Caki2 (cell line): ENCODE results near the gene SINHCAF. TPM values are rescaled to one million over a fixed set of nuclear protein-coding genes. Genes with fewer than 3 reads are reported as not detected.
"Not testable (repeated sequence)": the region's sequence is repeated elsewhere in the genome, so short reads cannot be mapped to it uniquely, and the experiment has no call there.

Source experiments
- DNase-seq: peaks from one replicate; pipeline ENCODE4 v3.0.0-alpha.2; 2015; ENCODE audit warnings: low read depth
- in situ Hi-C: cut with HindIII; loops from 2 replicates; pipeline ENCODE4 v1.10.0; 2016; ENCODE audit warnings: low sequenced_read_pairs, low pct_unique_long_range_greater_than_20kb, mixed read lengths
- total RNA-seq: library from RNA; depleted of rRNA; stranded (reverse); fragments of >200 nt; shearing (Covaris generic); gene quantifications from 2 replicates; pipeline ENCODE4 v1.2.3, GENCODE V29; 2014; ENCODE audit warnings: low replicate concordance; rRNA removed

The SINHCAF gene
- 95.2 and 115 TPM in 2 replicates for total RNA-seq

- in situ Hi-C loops: no loop called here
- peak; percentile 100 for DNase-seq
These were observed at the start of gene SINHCAF for GRCh38 chr12:31325877-31326631. SINHCAF (minus strand) TSS chr12:31326150; CDS start chr12:31298204, 27,946 bp downstream.

GRCh38 chr12:31375422-31375821 lies 49.5 kb upstream of the SINHCAF start:
- in situ Hi-C loops: not testable (repeated sequence)

GRCh38 chr12:31371256-31371620 lies 45.3 kb upstream of the SINHCAF start:
- in situ Hi-C loops: no loop called here
- no peak for DNase-seq

More at GRCh38 chr12:31375422-31375821, 49.5 kb upstream of the SINHCAF start:
- DNase-seq: not testable (repeated sequence)

GRCh38 chr12:31370531-31371255 lies 44.7 kb upstream of the SINHCAF start:
- no peak for DNase-seq
- in situ Hi-C loops: no loop called here

GRCh38 chr12:31369712-31370521 lies 44.0 kb upstream of the SINHCAF start:
- in situ Hi-C loops: no loop called here
- DNase-seq: no peak

- no peak for DNase-seq
- in situ Hi-C loops: no loop called here
These were observed 42.9 kb upstream of the SINHCAF start for GRCh38 chr12:31368666-31369361.

GRCh38 chr12:31366104-31366621 lies 40.2 kb upstream of the SINHCAF start:
- no peak for DNase-seq
- in situ Hi-C loops: no loop called here

GRCh38 chr12:31363831-31364230 lies 37.9 kb upstream of the SINHCAF start:
- no peak for DNase-seq
- in situ Hi-C loops: no loop called here

- DNase-seq: no peak
- in situ Hi-C loops: no loop called here
These were observed 37.5 kb upstream of the SINHCAF start for GRCh38 chr12:31363416-31363809.

- in situ Hi-C loops: no loop called here
- DNase-seq: peak; percentile 8
These were observed 36.9 kb upstream of the SINHCAF start for GRCh38 chr12:31362759-31363415.

- in situ Hi-C loops: no loop called here
- DNase-seq: no peak
These were observed 36.3 kb upstream of the SINHCAF start for GRCh38 chr12:31362115-31362758.

- no peak for DNase-seq
- in situ Hi-C loops: no loop called here
These were observed 35.8 kb upstream of the SINHCAF start for GRCh38 chr12:31361730-31362114.

- no peak for DNase-seq
- in situ Hi-C loops: no loop called here
These were observed 29.8 kb upstream of the SINHCAF start for GRCh38 chr12:31355747-31356107.

- no peak for DNase-seq
- in situ Hi-C loops: no loop called here
These were observed 28.1 kb upstream of the SINHCAF start for GRCh38 chr12:31353750-31354708.

GRCh38 chr12:31346267-31346666 lies 20.3 kb upstream of the SINHCAF start:
- in situ Hi-C loops: no loop called here
- no peak for DNase-seq

- in situ Hi-C loops: no loop called here
- no peak for DNase-seq
These were observed 17.2 kb upstream of the SINHCAF start for GRCh38 chr12:31343139-31343538.
